Trophoblast cell (in vitro differentiated cells and primary cell): ENCODE measurements around the gene MDGA2.

Experiments
- DNase-seq, 2 donors: peaks; one replicate each; pipeline ENCODE4 v3.0.0-alpha.2; 2016
- H2AFZ ChIP-seq: 2 replicates; pipeline ENCODE4 v1.6.1; 2013; ENCODE audit warnings: low read length, moderate library complexity, mild to moderate bottlenecking; ENCODE audit not compliant: insufficient read depth, poor library complexity
- H2AK5ac ChIP-seq: 2 replicates; pipeline ENCODE4 v1.6.1; 2013; ENCODE audit warnings: mild to moderate bottlenecking, low read length
- H2BK120ac ChIP-seq: 2 replicates; pipeline ENCODE4 v1.6.1; 2013; ENCODE audit warnings: low read length, mild to moderate bottlenecking, moderate library complexity; ENCODE audit not compliant: insufficient read depth, poor library complexity
- H2BK12ac ChIP-seq: 2 replicates; pipeline ENCODE4 v1.6.1; 2013; ENCODE audit warnings: mild to moderate bottlenecking, low read length, moderate library complexity
- H2BK5ac ChIP-seq: 2 replicates; pipeline ENCODE4 v1.6.1; 2013; ENCODE audit warnings: low read length, low read depth, moderate library complexity, mild to moderate bottlenecking; ENCODE audit not compliant: poor library complexity
- H3K14ac ChIP-seq: 2 replicates; pipeline ENCODE4 v1.6.1; 2013; ENCODE audit warnings: mild to moderate bottlenecking, low read length
- H3K18ac ChIP-seq: 2 replicates; pipeline ENCODE4 v1.6.1; 2013; ENCODE audit warnings: mild to moderate bottlenecking, low read length
- H3K23ac ChIP-seq: 2 replicates; pipeline ENCODE4 v1.6.1; 2013; ENCODE audit warnings: low read length
- H3K27ac ChIP-seq: 2 replicates; pipeline ENCODE4 v1.5.1; 2013; ENCODE audit warnings: low read depth, mild to moderate bottlenecking, inconsistent platforms, low read length, moderate library complexity
- H3K27me3 ChIP-seq: 2 replicates; pipeline ENCODE4 v1.6.1; 2013; ENCODE audit warnings: inconsistent platforms, mild to moderate bottlenecking, low read length, moderate library complexity; ENCODE audit not compliant: insufficient read depth
- H3K36me3 ChIP-seq, 2 experiments: 1 replicate in 1 of 2; 2 replicates in 1 of 2; pipeline ENCODE4 v1.6.1; 2013; ENCODE audit warnings: low read length in 2 of 2, mild to moderate bottlenecking in 2 of 2, moderate library complexity in 1 of 2; ENCODE audit not compliant: insufficient read depth in 2 of 2, control insufficient read depth in 1 of 2
- H3K4ac ChIP-seq: 2 replicates; pipeline ENCODE4 v1.6.1; 2013; ENCODE audit warnings: low read depth, mild to moderate bottlenecking, low read length, moderate library complexity
- H3K4me1 ChIP-seq, 2 experiments: 1 replicate in 1 of 2; 2 replicates in 1 of 2; pipeline ENCODE4 v1.6.1; 2013; ENCODE audit warnings: low read length in 2 of 2, mild to moderate bottlenecking in 2 of 2, moderate library complexity in 1 of 2; ENCODE audit not compliant: insufficient read depth in 2 of 2, control insufficient read depth in 1 of 2
- H3K4me2 ChIP-seq: 2 replicates; pipeline ENCODE4 v1.6.1; 2013; ENCODE audit warnings: inconsistent platforms, mild to moderate bottlenecking, low read length, moderate library complexity
- H3K4me3 ChIP-seq: 2 replicates; pipeline ENCODE4 v1.5.1; 2013; ENCODE audit warnings: mild to moderate bottlenecking, low read depth, low read length, inconsistent platforms
- H3K79me1 ChIP-seq: one replicate; pipeline ENCODE4 v1.6.1; 2013; ENCODE audit warnings: low read length
- H3K79me2 ChIP-seq: 2 replicates; pipeline ENCODE4 v1.6.1; 2013; ENCODE audit warnings: low read length, mild to moderate bottlenecking; ENCODE audit not compliant: control insufficient read depth, insufficient read depth, poor library complexity
- H3K9ac ChIP-seq: 2 replicates; pipeline ENCODE4 v1.6.1; 2013; ENCODE audit warnings: mild to moderate bottlenecking, low read length
- H3K9me3 ChIP-seq: 2 replicates; pipeline ENCODE4 v1.6.1; 2013; ENCODE audit warnings: low read depth, mild to moderate bottlenecking, control low read depth, inconsistent platforms, low read length; ENCODE audit not compliant: insufficient read depth
- H4K12ac ChIP-seq: 2 replicates; pipeline ENCODE4 v1.6.1; 2013; ENCODE audit warnings: low read depth, mild to moderate bottlenecking, low read length, moderate library complexity
- H4K8ac ChIP-seq: 2 replicates; pipeline ENCODE4 v1.6.1; 2013; ENCODE audit warnings: low read depth, mild to moderate bottlenecking, low read length, moderate library complexity
- H4K91ac ChIP-seq: one replicate; pipeline ENCODE4 v1.6.1; 2013; ENCODE audit warnings: low read depth, mild to moderate bottlenecking, low read length, moderate library complexity
- WGBS: extraction: QIAGEN DNeasy Blood & Tissue Kit; methylation state at CpG from one replicate; pipeline ENCODE4 v1.1.7; 2013; ENCODE audit warnings: missing lambda C conversion rate; ENCODE audit not compliant: insufficient read length, insufficient coverage; ENCODE audit errors: extremely low coverage; 5-methylcytosine and 5-hydroxymethylcytosine counted together

Gene MDGA2

DNA sequence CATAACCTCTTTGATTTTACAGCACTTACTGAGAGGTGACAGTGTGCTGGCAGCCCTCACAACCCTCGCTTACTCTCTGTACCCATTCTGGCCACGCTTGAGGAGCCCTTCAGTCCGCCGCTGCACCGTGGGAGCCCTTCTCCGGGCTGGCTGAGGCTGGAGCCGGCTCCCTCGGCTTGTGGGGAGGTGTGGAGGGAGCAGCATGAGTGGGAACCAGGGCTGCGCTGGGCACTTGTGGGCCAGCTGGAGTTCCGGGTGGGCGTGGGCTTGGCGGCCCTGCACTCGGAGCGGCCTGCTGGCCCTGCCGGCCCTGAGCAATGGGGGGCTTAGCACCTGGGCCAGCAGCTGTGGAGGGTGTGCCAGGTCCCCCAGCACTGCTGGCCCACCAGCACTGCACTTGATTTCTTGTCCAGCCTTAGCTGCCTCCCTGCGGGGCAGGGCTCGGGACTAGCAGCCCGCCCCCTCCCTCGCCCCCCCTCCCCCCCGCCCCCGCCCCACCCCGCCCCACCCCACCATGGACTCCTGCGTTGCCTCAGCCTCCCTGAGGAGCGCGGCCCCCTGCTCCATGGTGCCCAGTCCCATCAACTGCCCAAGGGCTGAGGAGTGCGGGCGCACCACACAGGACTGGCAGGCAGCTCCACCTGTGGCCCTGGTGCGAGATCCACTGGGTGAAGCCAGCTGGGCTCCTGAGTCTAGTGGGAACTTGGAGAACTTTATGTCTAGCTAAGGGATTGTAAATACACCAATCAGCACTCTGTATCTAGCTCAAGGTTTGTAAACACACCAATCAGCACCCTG is 9.9 kb downstream of the MDGA2 start:
- Histone ChIP-seq H3K27ac (no peak overlapping the region), H2BK120ac (no peak overlapping the region), H2BK12ac (no peak overlapping the region), H2AFZ (no peak overlapping the region), H3K4me2 (no peak overlapping the region), H4K8ac (no peak overlapping the region), H3K79me2 (no peaks in the 10 kb centered on the region), H3K36me3 (no peaks in the 10 kb centered on the region), H3K4me3 (no peak overlapping the region), H3K79me1 (no peaks in the 10 kb centered on the region), H2AK5ac (no peak overlapping the region), H3K18ac (no peak overlapping the region), H3K4me1 (no peaks in the 10 kb centered on the region), H3K23ac (no peak overlapping the region), H4K12ac (no peak overlapping the region), H4K91ac (no peak overlapping the region), H3K9ac (no peak overlapping the region), H2BK5ac (no peak overlapping the region), H3K14ac (no peak overlapping the region), H3K27me3 (no peaks in the 10 kb centered on the region), H3K9me3 (no peaks in the 10 kb centered on the region), H3K4ac (no peak overlapping the region)
- no peak for DNase-seq
- WGBS = no CpG with 5 or more reads among the region's 28 CpGs

DNA sequence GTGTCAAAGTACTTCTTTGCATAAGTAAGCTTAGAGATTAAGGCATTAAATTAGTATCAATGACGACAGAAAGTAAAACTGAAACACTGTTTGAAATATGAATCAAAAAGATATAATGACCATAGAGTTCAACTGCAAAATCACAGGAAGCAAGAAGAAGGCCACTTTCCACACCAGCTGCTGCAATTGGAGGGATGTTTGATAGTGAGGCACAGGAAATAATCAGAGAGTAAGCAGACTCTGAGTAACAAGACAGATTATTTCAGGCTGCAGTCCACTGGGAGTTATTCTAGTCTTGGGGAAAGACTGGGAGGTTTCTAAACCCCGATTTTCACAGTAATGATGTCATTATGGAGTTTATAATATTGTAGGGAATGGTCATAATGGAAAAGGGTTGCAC is 12.9 kb downstream of the MDGA2 start:
- no peak overlapping the region for H3K14ac ChIP-seq
- H2AK5ac ChIP-seq = no peak overlapping the region
- no peaks in the 10 kb centered on the region for H3K79me1 ChIP-seq
- H2BK5ac ChIP-seq = no peak overlapping the region
- no peaks in the 10 kb centered on the region for H3K79me2 ChIP-seq
- no peak overlapping the region for H3K18ac ChIP-seq
- H2BK12ac ChIP-seq = no peak overlapping the region
- H3K9me3 ChIP-seq = no peaks in the 10 kb centered on the region
- no peak overlapping the region for H4K8ac ChIP-seq
- no peak overlapping the region for H3K4me3 ChIP-seq
- H4K12ac ChIP-seq = no peak overlapping the region
- H3K23ac ChIP-seq = no peak overlapping the region
- H2BK120ac ChIP-seq = no peak overlapping the region
- H3K4ac ChIP-seq = no peak overlapping the region
- H3K4me1 ChIP-seq = no peaks in the 10 kb centered on the region
- no peak overlapping the region for H2AFZ ChIP-seq
- no peak overlapping the region for H3K27ac ChIP-seq
- H3K9ac ChIP-seq = no peak overlapping the region
- H3K4me2 ChIP-seq = no peak overlapping the region
- no peaks in the 10 kb centered on the region for H3K27me3 ChIP-seq
- no peaks in the 10 kb centered on the region for H3K36me3 ChIP-seq
- no peak overlapping the region for H4K91ac ChIP-seq
- no peak for DNase-seq
- WGBS = no CpG with 5 or more reads among the region's 2 CpGs

DNA sequence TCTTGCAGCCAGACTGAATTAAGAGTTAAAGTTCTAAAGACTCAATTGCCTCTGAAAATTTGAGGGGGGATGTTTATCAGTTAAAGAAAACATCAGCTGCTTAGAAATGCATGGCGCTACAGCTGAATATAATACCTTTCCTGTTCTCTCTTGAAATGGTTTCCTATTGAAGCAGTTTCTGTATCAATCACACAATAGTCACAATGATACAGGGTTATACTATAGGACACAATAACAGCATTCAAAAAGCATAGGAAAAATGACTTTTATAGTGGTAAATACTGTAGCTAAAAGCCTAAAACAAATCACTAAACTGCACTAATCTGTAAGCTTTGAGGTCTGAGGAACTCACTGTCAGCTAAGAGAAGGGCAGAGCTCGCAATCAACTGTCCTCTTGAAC is 15.2 kb downstream of the MDGA2 start:
- no peak overlapping the region for H3K4ac ChIP-seq
- no peak overlapping the region for H3K9ac ChIP-seq
- H4K91ac ChIP-seq = no peak overlapping the region
- H3K18ac ChIP-seq = no peak overlapping the region
- no peak overlapping the region for H3K27ac ChIP-seq
- no peak overlapping the region for H3K4me3 ChIP-seq
- H3K14ac ChIP-seq = no peak overlapping the region
- DNase-seq = no peak
- no peaks in the 10 kb centered on the region for H3K9me3 ChIP-seq
- no peaks in the 10 kb centered on the region for H3K27me3 ChIP-seq
- H3K79me1 ChIP-seq = no peaks in the 10 kb centered on the region
- no peak overlapping the region for H4K12ac ChIP-seq
- no peak overlapping the region for H3K23ac ChIP-seq
- H4K8ac ChIP-seq = no peak overlapping the region
- H2BK12ac ChIP-seq = no peak overlapping the region
- H2BK120ac ChIP-seq = no peak overlapping the region
- no CpG with 5 or more reads among the region's 2 CpGs for WGBS
- H3K79me2 ChIP-seq = no peaks in the 10 kb centered on the region
- H3K4me1 ChIP-seq = no peaks in the 10 kb centered on the region
- no peak overlapping the region for H3K4me2 ChIP-seq
- H2BK5ac ChIP-seq = no peak overlapping the region
- no peak overlapping the region for H2AK5ac ChIP-seq
- no peak overlapping the region for H2AFZ ChIP-seq
- H3K36me3 ChIP-seq = no peaks in the 10 kb centered on the region

DNA sequence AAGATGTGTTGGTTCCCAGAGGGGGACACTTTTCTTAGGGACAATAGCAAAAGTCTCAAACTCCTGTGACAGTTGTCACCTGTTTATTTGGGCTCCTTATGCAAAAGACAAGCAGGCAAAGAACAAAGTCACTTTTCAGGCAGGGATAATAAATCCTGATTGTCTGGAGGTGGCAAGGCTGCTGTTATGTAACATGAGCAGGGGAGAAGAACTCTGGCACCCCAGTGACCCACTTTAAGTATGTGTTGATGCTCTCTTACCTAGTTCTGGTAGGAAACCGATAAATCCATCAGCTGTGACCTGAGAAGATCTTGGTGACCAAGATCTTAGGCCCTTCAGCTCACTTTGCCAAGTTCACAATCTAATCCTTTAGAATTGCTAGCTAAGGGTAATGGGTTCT is 17.4 kb downstream of the MDGA2 start:
- DNase-seq = no peak
- H3K4me2 ChIP-seq = no peak overlapping the region
- H2AK5ac ChIP-seq = no peak overlapping the region
- no peaks in the 10 kb centered on the region for H3K4me1 ChIP-seq
- H3K27me3 ChIP-seq = no peaks in the 10 kb centered on the region
- no peaks in the 10 kb centered on the region for H3K9me3 ChIP-seq
- H3K36me3 ChIP-seq = no peaks in the 10 kb centered on the region
- no peak overlapping the region for H2BK120ac ChIP-seq
- H3K18ac ChIP-seq = no peak overlapping the region
- H4K91ac ChIP-seq = no peak overlapping the region
- no peak overlapping the region for H3K4me3 ChIP-seq
- no peak overlapping the region for H3K23ac ChIP-seq
- no peak overlapping the region for H3K27ac ChIP-seq
- no peak overlapping the region for H2AFZ ChIP-seq
- no peak overlapping the region for H3K14ac ChIP-seq
- WGBS = no CpG with 5 or more reads among the region's 1 CpG
- no peak overlapping the region for H3K9ac ChIP-seq
- H3K79me1 ChIP-seq = no peaks in the 10 kb centered on the region
- no peak overlapping the region for H2BK12ac ChIP-seq
- no peak overlapping the region for H2BK5ac ChIP-seq
- H4K8ac ChIP-seq = no peak overlapping the region
- no peaks in the 10 kb centered on the region for H3K79me2 ChIP-seq
- no peak overlapping the region for H3K4ac ChIP-seq
- H4K12ac ChIP-seq = no peak overlapping the region
